SU-DHL-6 (cell line): ENCODE data around the gene PAQR4.

Experiments
- H2AFZ ChIP-seq: fragments of 200-600 bp; sonication (generic); 2 replicates; pipeline ENCODE4 v1.6.1; 2014; ENCODE audit warnings: low read depth, mild to moderate bottlenecking, moderate library complexity, mixed read lengths, antibody characterized with exemption, low read length; ENCODE audit not compliant: severe bottlenecking
- H3F3A ChIP-seq: fragments of 200-600 bp; shearing (Covaris generic); 2 replicates; pipeline ENCODE4 v1.6.0; 2016; ENCODE audit warnings: antibody characterized with exemption, mild to moderate bottlenecking; ENCODE audit not compliant: insufficient read depth
- H3K27ac ChIP-seq: fragments of 200-600 bp; sonication (generic); 2 replicates; pipeline ENCODE4 v1.5.1; 2016; ENCODE audit warnings: low read depth, mild to moderate bottlenecking, low read length, moderate library complexity, mixed read lengths
- H3K27me3 ChIP-seq: fragments of 200-600 bp; sonication (generic), shearing (Covaris generic); 2 replicates; pipeline ENCODE4 v1.6.0; 2014; ENCODE audit warnings: mild to moderate bottlenecking, low read length
- H3K36me3 ChIP-seq: fragments of 200-600 bp; sonication (generic); 2 replicates; pipeline ENCODE4 v1.6.1; 2014; ENCODE audit warnings: mild to moderate bottlenecking, low read length, mixed read lengths
- H3K4me2 ChIP-seq: fragments of 300-600, 200-600 bp; shearing (Covaris generic), sonication (generic); 2 replicates; pipeline ENCODE4 v1.6.0; 2014; ENCODE audit warnings: low read length, low read depth, mild to moderate bottlenecking; ENCODE audit not compliant: poor library complexity, severe bottlenecking
- H3K4me3 ChIP-seq: fragments of 200-600 bp; sonication (generic); 2 replicates; pipeline ENCODE4 v1.5.1; 2014; ENCODE audit warnings: antibody characterized with exemption, low read length, mild to moderate bottlenecking, mixed read lengths; ENCODE audit not compliant: insufficient read depth, poor library complexity, severe bottlenecking
- H3K79me2 ChIP-seq: fragments of 200-600 bp; sonication (generic); 2 replicates; pipeline ENCODE4 v1.6.1; 2014; ENCODE audit warnings: mild to moderate bottlenecking, low read length, moderate library complexity; ENCODE audit not compliant: insufficient read depth
- H3K9ac ChIP-seq: fragments of 200-600 bp; sonication (generic); 2 replicates; pipeline ENCODE4 v1.7.0; 2014; ENCODE audit warnings: mild to moderate bottlenecking, low read length
- H3K9me2 ChIP-seq: fragments of 200-600 bp; sonication (generic); replicated peaks from 2 replicates; pipeline ENCODE4 v1.6.1; 2014; ENCODE audit warnings: low read length; ENCODE audit not compliant: insufficient read depth
- H3K9me3 ChIP-seq: fragments of 200-600 bp; sonication (generic); 2 replicates; pipeline ENCODE4 v1.6.1; 2014; ENCODE audit warnings: low read length, mixed read lengths; ENCODE audit not compliant: insufficient read depth
- H4K20me1 ChIP-seq: fragments of 200-600 bp; sonication (generic); 2 replicates; pipeline ENCODE4 v1.6.1; 2014; ENCODE audit warnings: low read depth, mild to moderate bottlenecking, antibody characterized with exemption, low read length, moderate library complexity, mixed read lengths
- CTCF ChIP-seq: fragments of 200-600 bp; sonication (generic); IDR thresholded peaks from one replicate; pipeline ENCODE4 v1.5.1; 2017; ENCODE audit warnings: antibody characterized with exemption, mild to moderate bottlenecking, low read length, moderate library complexity; ENCODE audit not compliant: insufficient read depth, poor library complexity, severe bottlenecking
- EZH2phosphoT487 ChIP-seq: fragments of 200-600 bp; sonication (generic), shearing (Covaris generic); conservative IDR thresholded peaks from 2 replicates; pipeline ENCODE4 v1.6.1; 2018; ENCODE audit warnings: mild to moderate bottlenecking, antibody characterized with exemption, low read length, moderate library complexity, mixed read lengths

Gene PAQR4

DNA sequence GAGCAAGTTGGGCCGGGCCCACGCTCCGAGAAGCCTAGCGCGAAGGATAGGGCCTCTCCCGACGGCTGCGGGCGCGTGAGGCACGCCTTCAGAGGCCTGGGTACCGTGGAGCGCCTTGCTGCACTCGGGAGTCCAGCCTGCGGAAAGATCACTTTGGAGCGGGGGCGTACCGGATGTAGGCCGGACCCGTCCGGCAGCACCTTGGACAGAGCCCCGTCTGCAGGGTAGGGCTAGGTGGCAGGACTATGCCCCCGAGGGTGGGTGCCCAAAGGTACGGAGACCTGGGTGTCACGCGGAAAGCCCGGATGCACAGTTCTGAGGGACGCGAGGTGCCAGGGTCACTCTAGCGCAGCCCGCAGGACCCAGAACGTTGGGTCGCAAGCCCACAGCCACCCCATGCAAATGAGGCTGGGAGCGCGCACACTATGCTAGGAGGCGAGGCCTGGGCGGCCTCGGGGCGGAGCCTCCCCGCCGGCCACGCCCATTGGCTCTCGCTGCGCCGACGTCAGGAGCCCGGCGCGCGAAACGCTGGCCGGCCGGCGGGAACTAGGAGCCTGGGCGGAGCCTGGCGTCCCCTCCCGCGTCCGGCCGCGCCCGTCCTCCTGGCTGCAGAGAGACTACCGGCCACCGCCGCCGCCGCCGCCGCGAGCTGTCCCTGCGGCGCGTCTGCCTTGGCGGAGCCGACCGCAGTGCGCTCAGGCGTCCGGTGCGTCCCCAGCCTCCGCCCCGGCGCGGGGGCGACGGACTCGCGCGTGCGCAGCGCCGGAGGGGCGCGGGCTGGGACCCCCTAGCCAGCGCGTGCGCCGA is at the start of gene PAQR4:
Gene PAQR4, plus strand, starts transcription at position 611 of the 807 bp plus-strand sequence. CDS start 327 bp downstream, outside the sequence.
- Histone ChIP-seq H3K4me2 (peak within 1 kb of the TSS; percentile 86), H3K27ac (peak within 1 kb of the TSS; percentile 93), H3K9ac (peak within 1 kb of the TSS; percentile 98), H3K27me3 (no peaks in the 10 kb centered on the region), H3K36me3 (no peaks in the 10 kb centered on the region), H3K9me3 (no peaks in the 10 kb centered on the region), H3K79me2 (peaks cover 22% of the 10 kb centered on the region), H3K9me2 (no peaks in the 10 kb centered on the region), H4K20me1 (peaks cover 4% of the 10 kb centered on the region; the same call in 1 of the 2 replicates), H3K4me3 (peak within 1 kb of the TSS; percentile 98), H2AFZ (peak within 1 kb of the TSS; percentile 36), H3F3A (peaks cover 58% of the 10 kb centered on the region)
- TF ChIP-seq CTCF (no peak), EZH2phosphoT487 (no peak)

DNA sequence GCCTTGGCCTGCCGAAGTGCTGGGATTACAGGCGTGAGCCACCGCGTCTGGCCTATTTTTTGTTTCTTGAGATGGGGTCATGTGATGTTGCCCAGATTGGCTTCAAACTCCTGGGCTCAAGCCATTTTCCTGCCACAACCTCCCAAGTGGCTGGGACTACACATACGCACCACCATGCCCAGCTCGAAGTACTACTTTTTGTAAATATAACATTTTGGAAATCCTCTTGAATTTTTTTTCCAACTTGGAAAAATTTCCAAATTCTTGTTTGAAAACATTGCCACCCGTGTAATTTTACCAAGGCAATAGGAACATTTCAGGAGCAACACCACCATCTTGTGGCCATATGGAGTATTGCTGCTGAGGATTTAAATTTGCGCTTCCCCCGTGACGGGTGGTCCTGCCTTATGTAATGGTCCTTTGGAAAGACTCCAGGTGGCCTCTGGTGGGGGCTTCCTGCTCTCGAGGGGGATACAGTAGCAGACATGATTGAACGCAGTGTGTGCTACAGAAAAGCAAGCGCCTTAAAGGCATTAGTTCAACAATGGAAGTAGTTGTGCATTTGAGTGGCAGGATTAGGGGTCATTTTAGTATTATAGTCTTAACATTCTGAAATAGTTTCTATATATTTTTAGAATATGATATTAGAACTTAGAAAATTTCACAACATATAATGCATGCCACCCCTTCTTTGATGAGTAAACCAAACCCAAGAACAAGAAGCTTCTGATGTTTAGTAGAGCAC is 49.5 kb upstream of the PAQR4 start:
- peak; percentile 88 for TF ChIP-seq CTCF
- TF ChIP-seq EZH2phosphoT487: no peak
- no peak overlapping the region for H3K27ac ChIP-seq
- no peak overlapping the region for H3K4me3 ChIP-seq
- H3F3A ChIP-seq: peaks cover 4% of the 10 kb centered on the region; the same call in 1 of the 2 replicates
- H3K9me2 ChIP-seq: no peaks in the 10 kb centered on the region
- no peaks in the 10 kb centered on the region for H3K9me3 ChIP-seq
- no peak overlapping the region for H3K9ac ChIP-seq
- H3K79me2 ChIP-seq: no peaks in the 10 kb centered on the region
- H3K36me3 ChIP-seq: no peaks in the 10 kb centered on the region
- no peaks in the 10 kb centered on the region for H4K20me1 ChIP-seq
- no peak overlapping the region for H2AFZ ChIP-seq
- no peak overlapping the region for H3K4me2 ChIP-seq
- H3K27me3 ChIP-seq: no peaks in the 10 kb centered on the region

DNA sequence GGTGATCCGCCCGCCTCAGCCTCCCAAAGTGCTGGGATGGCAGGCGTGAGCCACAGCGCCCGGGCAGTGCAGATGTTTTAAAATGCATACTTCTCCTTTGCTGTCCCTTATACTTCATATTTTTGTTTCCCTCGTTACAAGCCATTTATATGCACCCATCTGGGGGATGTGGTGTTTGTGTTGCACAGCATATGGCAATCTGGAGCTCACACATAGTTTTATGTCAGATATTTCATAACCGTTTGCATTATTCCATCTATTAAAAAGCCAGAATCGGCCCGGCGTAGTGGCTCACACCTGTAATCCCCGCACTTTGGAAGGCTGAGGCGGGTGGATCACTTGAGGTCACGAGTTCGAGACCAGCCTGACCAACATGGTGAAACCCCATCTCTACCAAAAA is 45.7 kb upstream of the PAQR4 start:
- no peak overlapping the region for H3K4me3 ChIP-seq
- no peaks in the 10 kb centered on the region for H3K79me2 ChIP-seq
- H3K27me3 ChIP-seq: no peaks in the 10 kb centered on the region
- TF ChIP-seq EZH2phosphoT487 (no peak), CTCF (no peak)
- no peak overlapping the region for H3K27ac ChIP-seq
- H3K36me3 ChIP-seq: no peaks in the 10 kb centered on the region
- no peak overlapping the region for H2AFZ ChIP-seq
- H3K9me2 ChIP-seq: no peaks in the 10 kb centered on the region
- H3K4me2 ChIP-seq: no peak overlapping the region
- H3F3A ChIP-seq: peaks cover 4% of the 10 kb centered on the region; the same call in 1 of the 2 replicates
- H4K20me1 ChIP-seq: no peaks in the 10 kb centered on the region
- no peak overlapping the region for H3K9ac ChIP-seq
- no peaks in the 10 kb centered on the region for H3K9me3 ChIP-seq
